ENCODE measurements around the gene CCDC7.
"Not testable (repeated sequence)": the region's sequence is repeated elsewhere in the genome, so short reads cannot be mapped to it uniquely, and the experiment has no call there.

Gene CCDC7

GRCh38 chr10:32909456-32909855, 463.5 kb downstream of the CCDC7 start:
- no peak for DNase-seq (ENCODE audit: low spot score)
- in situ Hi-C loops (cut with MboI; ENCODE audit: low sequenced_read_pairs, unreplicated experiment): no loop called here
- no peak for TF ChIP-seq CTCF (IDR thresholded peaks at IDR 0.05; ENCODE audit: borderline replicate concordance, control extremely low read depth, extremely low read depth, insufficient read depth, missing control alignments)

GRCh38 chr10:32909970-32910369, 464.0 kb downstream of the CCDC7 start:
- in situ Hi-C loops (cut with MboI; ENCODE audit: low sequenced_read_pairs, unreplicated experiment): not testable (repeated sequence)

GRCh38 chr10:32911285-32912016, 465.5 kb downstream of the CCDC7 start:
- TF ChIP-seq CTCF (IDR thresholded peaks at IDR 0.05; ENCODE audit: borderline replicate concordance, control extremely low read depth, extremely low read depth, insufficient read depth, missing control alignments): no peak
- no peak for DNase-seq (ENCODE audit: low spot score)
- in situ Hi-C loops (cut with MboI; ENCODE audit: low sequenced_read_pairs, unreplicated experiment): no loop called here

More at GRCh38 chr10:32909970-32910369, 464.0 kb downstream of the CCDC7 start:
- not testable (repeated sequence) for DNase-seq (ENCODE audit: low spot score)

GRCh38 chr10:32917817-32918216, 471.9 kb downstream of the CCDC7 start:
- in situ Hi-C loops (cut with MboI; ENCODE audit: low sequenced_read_pairs, unreplicated experiment): not testable (repeated sequence)

GRCh38 chr10:32922170-32922569, 476.2 kb downstream of the CCDC7 start:
- in situ Hi-C loops (cut with MboI; ENCODE audit: low sequenced_read_pairs, unreplicated experiment): no loop called here
- TF ChIP-seq CTCF (IDR thresholded peaks at IDR 0.05; ENCODE audit: borderline replicate concordance, control extremely low read depth, extremely low read depth, insufficient read depth, missing control alignments): no peak
- DNase-seq (ENCODE audit: low spot score): no peak

More at GRCh38 chr10:32917817-32918216, 471.9 kb downstream of the CCDC7 start:
- DNase-seq (ENCODE audit: low spot score): not testable (repeated sequence)

GRCh38 chr10:32923134-32923533, 477.2 kb downstream of the CCDC7 start:
- no peak for DNase-seq (ENCODE audit: low spot score)
- in situ Hi-C loops (cut with MboI; ENCODE audit: low sequenced_read_pairs, unreplicated experiment): no loop called here
- TF ChIP-seq CTCF (IDR thresholded peaks at IDR 0.05; ENCODE audit: borderline replicate concordance, control extremely low read depth, extremely low read depth, insufficient read depth, missing control alignments): no peak

GRCh38 chr10:32923849-32924248, 477.9 kb downstream of the CCDC7 start:
- in situ Hi-C loops (cut with MboI; ENCODE audit: low sequenced_read_pairs, unreplicated experiment): no loop called here
- no peak for TF ChIP-seq CTCF (IDR thresholded peaks at IDR 0.05; ENCODE audit: borderline replicate concordance, control extremely low read depth, extremely low read depth, insufficient read depth, missing control alignments)
- DNase-seq (ENCODE audit: low spot score): no peak
